HCT116 (cell line): Measurements from ENCODE around the gene TOP2B.

Experiments
- ATF3 ChIP-seq: IDR thresholded peaks from 2 replicates; pipeline ENCODE4 v1.6.1; 2012
- CEBPB ChIP-seq: IDR thresholded peaks from 2 replicates; pipeline ENCODE4 v1.6.1; 2012; ENCODE audit warnings: low read depth
- CTCF ChIP-seq, 3 experiments: fragments of 200-600 bp in 1 of 3; sonication (generic) in 1 of 3; IDR thresholded peaks in 2 of 3; conservative IDR thresholded peaks in 1 of 3; 2 replicates each; pipeline ENCODE4 v1.5.1; 2012 to 2017; ENCODE audit warnings: low read depth in 2 of 3, low read length in 2 of 3, antibody characterized with exemption in 1 of 3, borderline replicate concordance in 1 of 3, control low read depth in 1 of 3, mild to moderate bottlenecking in 1 of 3, mixed read lengths in 1 of 3, mixed run types in 1 of 3, moderate library complexity in 1 of 3; ENCODE audit not compliant: insufficient read depth in 1 of 3
- EGR1 ChIP-seq: IDR thresholded peaks from 2 replicates; pipeline ENCODE4 v1.6.1; 2012; ENCODE audit warnings: low read depth
- EZH2 ChIP-seq: fragments of 200-600 bp; sonication (generic); IDR thresholded peaks from 2 replicates; pipeline ENCODE4 v1.6.1; 2017; ENCODE audit warnings: antibody characterized with exemption, mixed run types
- EZH2phosphoT487 ChIP-seq: fragments of 200-600 bp; IDR thresholded peaks from 2 replicates; pipeline ENCODE4 v1.6.1; 2018; ENCODE audit warnings: antibody characterized with exemption, borderline replicate concordance
- JUND ChIP-seq: IDR thresholded peaks from 2 replicates; pipeline ENCODE4 v1.6.1; 2012
- MAX ChIP-seq: IDR thresholded peaks from 2 replicates; pipeline ENCODE4 v1.6.1; 2012
- POLR2A ChIP-seq: IDR thresholded peaks from 2 replicates; pipeline ENCODE4 v1.7.0; 2011; ENCODE audit warnings: borderline replicate concordance; ENCODE audit not compliant: insufficient read depth, insufficient read length; ENCODE audit errors: extremely low read depth
- POLR2AphosphoS5 ChIP-seq: IDR thresholded peaks from 2 replicates; pipeline ENCODE4 v1.6.1; 2011; ENCODE audit warnings: mild to moderate bottlenecking, low read depth, low read length, moderate library complexity
- RAD21 ChIP-seq: IDR thresholded peaks from 2 replicates; pipeline ENCODE4 v1.6.1; 2012; ENCODE audit warnings: low read depth, mild to moderate bottlenecking
- REST ChIP-seq: IDR thresholded peaks from 2 replicates; pipeline ENCODE4 v1.6.1; 2012; ENCODE audit warnings: low read depth
- ZBTB33 ChIP-seq: IDR thresholded peaks from 2 replicates; pipeline ENCODE4 v1.6.1; 2011; ENCODE audit warnings: mild to moderate bottlenecking, low read length, moderate library complexity; ENCODE audit not compliant: insufficient replicate concordance; ENCODE audit errors: extremely low read depth

- TF ChIP-seq CTCF (IDR thresholded peaks at IDR 0.05 in 2 of 3, conservative IDR thresholded peaks at IDR 0.05 in 1 of 3; ENCODE audit: borderline replicate concordance in 1 of 3, insufficient read depth in 1 of 3, low read depth in 2 of 3, low read length in 2 of 3), result no peak
- no peak for TF ChIP-seq EZH2phosphoT487
- TF ChIP-seq EZH2, result no peak
- TF ChIP-seq JUND, result no peak
- TF ChIP-seq REST, result no peak
- no peak for TF ChIP-seq ATF3
- TF ChIP-seq POLR2AphosphoS5, result no peak
- TF ChIP-seq CEBPB, result no peak
- TF ChIP-seq EGR1, result no peak
- TF ChIP-seq MAX, result no peak
- TF ChIP-seq POLR2A, result no peak
- no peak for TF ChIP-seq ZBTB33
- TF ChIP-seq RAD21, result no peak
Measured at GRCh38 chr3:25568525-25569078, 96.1 kb downstream of the TOP2B start.
